Measurements from ENCODE around the gene RBM33. TPM values are rescaled to one million over a fixed set of nuclear protein-coding genes. Genes with fewer than 3 reads are reported as not detected.
A peak's percentile ranks its signal among the peaks of the same experiment; 100 is the strongest.

RBM33 gene
- total RNA-seq, 1 donor from 2014 or later: 117 TPM

DNA sequence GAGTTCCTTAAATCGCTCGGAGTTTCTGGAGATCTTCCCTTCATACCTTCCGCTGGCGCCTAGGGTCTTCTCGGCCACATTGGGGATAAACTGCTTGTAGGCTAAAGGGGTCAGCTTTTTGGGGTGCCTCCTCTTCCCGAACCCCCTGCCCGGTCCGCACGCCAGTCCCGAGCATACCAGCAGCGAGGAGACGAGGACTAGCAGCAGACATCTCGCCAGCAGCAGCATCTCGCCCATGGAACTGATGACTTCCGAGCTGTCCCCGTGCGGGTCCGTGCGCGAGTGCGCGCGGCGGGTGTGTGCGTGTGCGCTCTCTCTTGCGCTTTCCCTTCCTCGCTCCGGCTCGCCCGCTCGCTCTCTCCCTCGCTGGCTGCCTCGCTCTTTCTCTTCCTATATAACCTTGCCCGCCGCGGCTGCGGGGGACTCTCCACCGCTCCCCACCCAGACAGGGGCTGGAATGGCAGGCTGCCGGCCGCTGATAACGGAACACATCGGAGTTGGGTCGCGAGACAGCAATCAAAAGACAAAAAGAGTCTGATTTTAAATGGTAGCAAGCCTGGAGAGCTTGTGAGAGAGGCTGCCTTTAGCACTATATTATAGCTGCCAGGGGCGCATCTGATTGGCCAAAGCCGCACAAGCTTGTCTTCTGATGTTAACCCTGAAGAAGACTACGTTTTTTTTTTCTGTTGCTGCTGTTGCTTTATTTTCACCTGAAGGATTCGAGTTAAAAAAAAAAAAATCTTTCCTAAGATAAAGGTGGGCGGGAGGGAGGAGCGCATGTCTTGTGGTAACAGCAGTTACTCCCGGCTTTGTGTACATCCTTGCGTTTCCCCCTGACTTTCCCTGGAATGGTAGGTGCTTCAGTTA lies 167.7 kb downstream of the RBM33 start, which contains the start of gene SHH:
Gene SHH (minus strand): TSS at position 569 of the 867 bp plus-strand sequence. CDS start 341 bp downstream, at position 228.
- TF ChIP-seq, protein P1, sequence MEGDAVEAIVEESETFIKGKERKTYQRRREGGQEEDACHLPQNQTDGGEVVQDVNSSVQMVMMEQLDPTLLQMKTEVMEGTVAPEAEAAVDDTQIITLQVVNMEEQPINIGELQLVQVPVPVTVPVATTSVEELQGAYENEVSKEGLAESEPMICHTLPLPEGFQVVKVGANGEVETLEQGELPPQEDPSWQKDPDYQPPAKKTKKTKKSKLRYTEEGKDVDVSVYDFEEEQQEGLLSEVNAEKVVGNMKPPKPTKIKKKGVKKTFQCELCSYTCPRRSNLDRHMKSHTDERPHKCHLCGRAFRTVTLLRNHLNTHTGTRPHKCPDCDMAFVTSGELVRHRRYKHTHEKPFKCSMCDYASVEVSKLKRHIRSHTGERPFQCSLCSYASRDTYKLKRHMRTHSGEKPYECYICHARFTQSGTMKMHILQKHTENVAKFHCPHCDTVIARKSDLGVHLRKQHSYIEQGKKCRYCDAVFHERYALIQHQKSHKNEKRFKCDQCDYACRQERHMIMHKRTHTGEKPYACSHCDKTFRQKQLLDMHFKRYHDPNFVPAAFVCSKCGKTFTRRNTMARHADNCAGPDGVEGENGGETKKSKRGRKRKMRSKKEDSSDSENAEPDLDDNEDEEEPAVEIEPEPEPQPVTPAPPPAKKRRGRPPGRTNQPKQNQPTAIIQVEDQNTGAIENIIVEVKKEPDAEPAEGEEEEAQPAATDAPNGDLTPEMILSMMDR (IDR thresholded peaks at IDR 0.05): no peak
- POLR2A ChIA-PET: no interaction called here
- intact Hi-C loops (cut with micrococcal nuclease): loop anchor here (5.0 kb wide), 1 partner anchor 1210 kb away; no protein-coding TSS in a partner anchor

DNA sequence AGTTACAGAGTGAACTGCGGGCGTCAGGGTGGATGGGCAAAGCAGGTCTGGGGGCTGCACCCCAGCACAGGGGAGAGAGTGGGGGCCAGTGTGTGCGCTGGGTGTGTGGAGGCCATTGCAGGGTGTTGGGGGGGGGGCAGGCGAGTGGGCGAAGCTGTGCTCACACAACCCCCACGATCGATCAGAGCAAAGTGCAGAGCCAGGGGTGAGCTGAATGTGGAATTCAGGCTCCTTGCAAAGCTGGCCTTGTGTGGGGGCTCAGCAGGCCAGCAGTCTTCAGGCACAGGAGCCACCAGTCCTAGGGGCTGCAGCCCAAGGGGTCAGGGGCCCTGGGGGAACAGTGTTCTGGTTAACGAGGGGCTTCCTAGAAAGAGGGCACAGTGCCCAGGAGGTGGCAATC lies 168.7 kb downstream of the RBM33 start:
- Mint-ChIP-seq H3K4me1 (peaks cover 13% of the 10 kb centered on the region), H3K36me3 (ENCODE audit: low read depth) (no peaks in the 10 kb centered on the region), H3K9me3 (no peaks in the 10 kb centered on the region), H3K4me3 (no peak overlapping the region), H3K27ac (no peak overlapping the region), H3K27me3 (peaks cover 55% of the 10 kb centered on the region)
- CTCF ChIA-PET: no interaction called here
- no peak for DNase-seq
- ATAC-seq (ENCODE audit: low read depth): no peak
- POLR2A ChIA-PET: interaction anchor here (0.6 kb wide), 1 partner anchor 1075 kb away, joined by 14 read pairs; no protein-coding TSS in a partner anchor
- TF ChIP-seq, protein P1 (IDR thresholded peaks at IDR 0.05): no peak
- intact Hi-C loops (cut with micrococcal nuclease): loop anchor here (5.0 kb wide), 1 partner anchor 1209 kb away; no protein-coding TSS in a partner anchor

More for the DNA sequence above, 167.7 kb downstream of the RBM33 start, which contains the start of gene SHH:
- Mint-ChIP-seq H3K36me3 (ENCODE audit: low read depth) (no peaks in the 10 kb centered on the region), H3K27ac (no peak within 1 kb of the TSS), H3K27me3 (peaks cover 63% of the 10 kb centered on the region), H3K9me3 (no peaks in the 10 kb centered on the region), H3K4me3 (peak within 1 kb of the TSS; percentile 55), H3K4me1 (peaks cover 17% of the 10 kb centered on the region)
- CTCF ChIA-PET: no interaction called here
- ATAC-seq (ENCODE audit: low read depth): no peak
- no peak for DNase-seq

DNA sequence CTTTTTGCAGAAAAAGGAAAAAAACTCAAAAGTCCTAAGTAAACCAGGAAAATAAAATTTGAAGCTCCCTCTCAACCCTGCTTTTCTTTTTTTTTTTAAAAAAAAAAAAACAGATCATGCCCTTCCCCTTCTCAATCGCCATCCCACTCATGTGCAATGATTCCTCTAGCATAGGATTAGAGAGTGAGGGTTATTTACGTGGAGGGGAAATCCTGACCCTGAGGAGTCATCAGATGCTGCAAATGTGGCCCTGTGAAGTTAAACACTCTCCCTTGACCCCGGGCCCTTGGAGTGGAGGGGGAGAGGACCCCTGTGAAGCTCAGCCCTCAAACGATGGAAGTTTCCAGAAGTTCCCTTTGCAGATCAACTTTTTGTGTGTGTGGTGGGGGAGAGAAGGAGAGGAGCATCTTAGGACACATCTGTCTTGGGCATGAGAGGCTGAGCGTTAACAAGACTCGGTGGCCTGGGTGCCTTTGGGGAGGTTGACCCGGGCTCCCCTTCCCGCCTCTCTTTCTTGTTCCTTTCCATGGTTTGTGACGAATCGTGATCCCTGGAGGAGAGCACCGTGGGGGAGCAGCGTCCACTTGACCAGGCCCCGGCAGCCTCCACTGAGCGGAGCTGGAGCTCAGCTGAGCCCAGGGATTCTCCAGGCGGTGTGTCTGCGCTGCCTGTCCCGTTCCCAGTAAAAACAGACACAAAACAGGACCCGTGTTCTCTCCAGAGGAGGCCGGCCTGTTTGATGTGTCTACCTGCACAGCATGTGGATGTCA lies 169.3 kb downstream of the RBM33 start:
- Mint-ChIP-seq H3K27me3 (peaks cover 57% of the 10 kb centered on the region), H3K4me3 (no peak overlapping the region), H3K36me3 (ENCODE audit: low read depth) (no peaks in the 10 kb centered on the region), H3K4me1 (peaks cover 13% of the 10 kb centered on the region), H3K27ac (no peak overlapping the region), H3K9me3 (no peaks in the 10 kb centered on the region)
- ChIA-PET POLR2A (interaction anchor here (0.6 kb wide), 1 partner anchor 1074 kb away, joined by 14 read pairs; no protein-coding TSS in a partner anchor), CTCF (no interaction called here)
- DNase-seq: no peak
- intact Hi-C loops (cut with micrococcal nuclease): loop anchor here (5.0 kb wide), 1 partner anchor 1209 kb away; no protein-coding TSS in a partner anchor
- ATAC-seq (ENCODE audit: low read depth): no peak
- TF ChIP-seq, protein P1 (IDR thresholded peaks at IDR 0.05): no peak

DNA sequence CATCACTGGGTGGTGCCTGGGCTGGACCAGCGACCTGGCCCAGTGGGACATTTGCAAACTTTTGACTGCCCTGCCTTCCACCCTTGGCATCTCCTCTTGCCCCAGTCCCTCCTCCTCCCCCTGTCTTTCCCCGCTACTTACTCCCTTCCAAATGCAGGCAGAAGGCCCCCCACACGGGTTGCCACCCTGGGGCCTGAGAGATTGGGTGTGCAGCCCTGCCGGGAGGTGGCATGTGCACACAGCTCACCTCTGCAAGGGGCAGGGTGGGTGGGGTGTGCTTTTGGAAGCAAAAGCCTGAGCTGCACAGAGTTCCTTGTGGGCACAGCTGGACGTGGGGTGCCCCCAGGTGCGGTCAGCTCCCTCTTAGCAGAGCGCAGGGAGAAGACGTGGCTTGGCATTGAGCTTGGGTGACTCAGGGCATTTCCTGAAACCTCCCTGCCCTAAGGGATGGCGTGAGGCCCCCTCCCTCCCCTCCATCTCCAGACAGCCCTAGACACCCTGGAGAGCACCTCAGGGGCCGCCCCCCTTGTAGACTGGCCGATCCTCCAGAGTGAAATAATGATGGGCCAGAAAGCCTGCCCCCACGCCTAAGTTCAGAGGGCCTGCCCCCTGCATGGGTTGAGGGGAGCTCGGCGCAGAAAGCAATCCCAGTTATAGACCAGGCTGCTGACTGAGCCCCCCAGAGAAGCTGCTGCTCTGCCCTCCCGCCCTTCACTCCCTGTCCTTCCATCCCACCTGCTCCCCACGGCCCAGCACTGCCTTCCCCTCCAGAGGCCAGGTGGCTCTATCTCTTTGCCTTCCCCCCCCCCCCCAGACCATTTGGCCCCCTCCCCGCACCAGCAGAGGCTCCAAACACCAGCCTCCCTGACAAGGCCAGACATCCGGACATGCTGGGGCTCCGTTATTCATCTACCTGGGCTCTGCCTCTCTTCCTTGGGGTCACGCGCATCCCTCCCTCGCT lies 170.1 kb downstream of the RBM33 start:
- Mint-ChIP-seq H3K27me3 (peaks cover 55% of the 10 kb centered on the region), H3K36me3 (ENCODE audit: low read depth) (no peaks in the 10 kb centered on the region), H3K4me1 (peaks cover 11% of the 10 kb centered on the region), H3K27ac (no peak overlapping the region), H3K4me3 (no peak overlapping the region), H3K9me3 (no peaks in the 10 kb centered on the region)
- intact Hi-C loops (cut with micrococcal nuclease): loop anchor here (1.0 to 5.0 kb wide), 2 partner anchors 1003 to 1208 kb away; no protein-coding TSS in a partner anchor
- TF ChIP-seq, protein P1 (IDR thresholded peaks at IDR 0.05): no peak
- CTCF ChIA-PET: no interaction called here
- POLR2A ChIA-PET: no interaction called here
- DNase-seq (no peak), ATAC-seq (ENCODE audit: low read depth) (no peak)
